K562 (cell line): ENCODE measurements around the gene PTK7. TPM values are rescaled to one million over a fixed set of nuclear protein-coding genes. Genes with fewer than 3 reads are reported as not detected.

Source experiments
- CXXC5 ChIP-seq: fragments of 250-450 bp; sonication (Bioruptor Pico); IDR thresholded peaks from 2 replicates; pipeline ENCODE4 v1.8.0; 2022; ENCODE audit warnings: inconsistent platforms, mild to moderate bottlenecking, moderate library complexity
- DIDO1 ChIP-seq: fragments of 450-650 bp; IDR thresholded peaks from 2 replicates; pipeline ENCODE4 v1.6.1; 2016; ENCODE audit warnings: low read depth, missing biosample characterization, missing genetic modification characterization
- E2F3 ChIP-seq: fragments of 250-450 bp; sonication (Bioruptor Pico); IDR thresholded peaks from 2 replicates; pipeline ENCODE4 v1.4.0; 2020; ENCODE audit warnings: mild to moderate bottlenecking
- GTF2E2 ChIP-seq: fragments of 200-800 bp; sonication (Bioruptor generic); IDR thresholded peaks from 2 replicates; pipeline ENCODE4 v1.6.1; 2016; ENCODE audit warnings: missing genetic modification characterization, missing compliant biosample characterization
- GTF2F1 ChIP-seq: IDR thresholded peaks from 2 replicates; pipeline ENCODE4 v1.6.1; 2011; ENCODE audit warnings: low read depth, low read length, improper control_type of control experiment
- HDAC6 ChIP-seq: IDR thresholded peaks from 2 replicates; pipeline ENCODE4 v1.6.1; 2012; ENCODE audit warnings: low read depth, mild to moderate bottlenecking, control low read depth, inconsistent platforms, low read length, moderate library complexity
- L3MBTL2 ChIP-seq: fragments of 450-650 bp; IDR thresholded peaks from 2 replicates; pipeline ENCODE4 v1.6.1; 2016; ENCODE audit warnings: mild to moderate bottlenecking, moderate library complexity
- MYBL2 ChIP-seq, 2 experiments: fragments of 450-650 bp in 1 of 2; sonication (generic) in 1 of 2; formaldehyde crosslinking in 1 of 2; IDR thresholded peaks; 2 replicates each; pipeline versions ENCODE4 v1.6.1 to v1.8.1; 2017 to 2022; ENCODE audit warnings: borderline replicate concordance in 1 of 2, inconsistent platforms in 1 of 2, low read depth in 1 of 2, mild to moderate bottlenecking in 1 of 2, missing genetic modification reagents in 1 of 2, moderate library complexity in 1 of 2
- POLR2B ChIP-seq: fragments of 450-650 bp; IDR thresholded peaks from 2 replicates; pipeline ENCODE4 v1.6.1; 2018; ENCODE audit warnings: low read depth; ENCODE audit not compliant: partially characterized antibody
- RBM39 ChIP-seq: fragments of 200-400 bp; formaldehyde crosslinking; optimal IDR thresholded peaks from 2 replicates; pipeline ENCODE3; 2018; ENCODE audit warnings: low read depth, low read length
- ZBED1 ChIP-seq: IDR thresholded peaks from 2 replicates; pipeline ENCODE4 v1.6.1; 2014
- ZNF134 ChIP-seq: fragments of 250-450 bp; sonication (Bioruptor Pico); conservative IDR thresholded peaks from 2 replicates; pipeline ENCODE4 v1.4.0; 2020
- ZNF146 ChIP-seq: IDR thresholded peaks from one replicate; pipeline ENCODE4 v1.6.1; 2018; ENCODE audit warnings: missing compliant biosample characterization; ENCODE audit not compliant: unreplicated experiment
- ZNF224 ChIP-seq: sonication (generic); formaldehyde crosslinking; IDR thresholded peaks from 2 replicates; pipeline ENCODE4 v1.8.0; 2022; ENCODE audit warnings: mild to moderate bottlenecking, missing genetic modification reagents
- ZNF24 ChIP-seq: fragments of 450-650 bp; IDR thresholded peaks from 2 replicates; pipeline ENCODE4 v1.6.1; 2016
- polyA plus RNA-seq, 8 experiments: library from polyadenylated mRNA; depleted of rRNA in 4 of 8; stranded (reverse) in 5 of 8; unstranded in 3 of 8; fragments of >200 nt; fragmentation: Nextera tagmentation in 2 of 8; fragmentation: Illumina TruSeq in 1 of 8; extraction: Ambion mirVana in 2 of 8; extraction: Trizol in 1 of 8; gene quantifications; 2 replicates each; pipeline versions ENCODE4 v1.2.1 to v1.2.3, GENCODE V29; 2011 to 2014; ENCODE audit warnings: inconsistent platforms in 1 of 8, missing spikeins in 1 of 8
- total RNA-seq, 7 experiments: library from RNA; depleted of rRNA in 6 of 7; stranded (reverse); fragments of >200 nt in 6 of 7; fragmentation: Illumina TruSeq in 2 of 7; extraction: Trizol in 2 of 7; gene quantifications; 2 replicates each; pipeline versions ENCODE4 v1.2.1 to v1.2.3, GENCODE V29; 2011 to 2021; ENCODE audit warnings: low replicate concordance in 1 of 7
- TF ChIP-seq, protein P1 (sequence below), 2 experiments: fragments of 450-650 bp in 1 of 2; sonication (generic) in 1 of 2; formaldehyde crosslinking in 1 of 2; IDR thresholded peaks in 1 of 2; conservative IDR thresholded peaks in 1 of 2; 2 replicates each; pipeline versions ENCODE4 v1.6.1 to v1.8.1; 2016 to 2023; ENCODE audit warnings: mild to moderate bottlenecking in 2 of 2, moderate library complexity in 2 of 2, inconsistent platforms in 1 of 2, missing genetic modification reagents in 1 of 2
- TF ChIP-seq, protein P2 (sequence below), 3 experiments: IDR thresholded peaks in 2 of 3; conservative IDR thresholded peaks in 1 of 3; 2 replicates each; pipeline ENCODE4 v1.5.1; 2011 to 2012; ENCODE audit warnings: low read length in 3 of 3, mild to moderate bottlenecking in 3 of 3, control low read depth in 2 of 3, improper control_type of control experiment in 1 of 3, inconsistent platforms in 1 of 3, low read depth in 1 of 3, mixed read lengths in 1 of 3, moderate library complexity in 1 of 3; ENCODE audit not compliant: insufficient read depth in 2 of 3
- TF ChIP-seq, protein P3 (sequence below): sonication (generic); formaldehyde crosslinking; IDR thresholded peaks from 2 replicates; pipeline ENCODE4 v1.8.0; 2022; ENCODE audit warnings: missing genetic modification reagents, mild to moderate bottlenecking, moderate library complexity, borderline replicate concordance
- TF ChIP-seq, protein P4 (sequence below): fragments of 250-450 bp; sonication (Bioruptor Pico); IDR thresholded peaks from 2 replicates; pipeline ENCODE4 v1.8.0; 2022; ENCODE audit warnings: inconsistent platforms
- TF ChIP-seq, protein P5 (sequence below): fragments of 250-450 bp; sonication (Bioruptor Pico); IDR thresholded peaks from 2 replicates; pipeline ENCODE4 v1.8.0; 2021; ENCODE audit warnings: borderline replicate concordance, mild to moderate bottlenecking, moderate library complexity; ENCODE audit not compliant: poor library complexity, severe bottlenecking

The PTK7 gene
- total and polyA plus RNA-seq, 9 of the 15 experiments (the other 6 are each of a cell fraction or from before 2014, with no cell fraction given) = 0.20 to 6.8 (median 4.2) TPM

DNA sequence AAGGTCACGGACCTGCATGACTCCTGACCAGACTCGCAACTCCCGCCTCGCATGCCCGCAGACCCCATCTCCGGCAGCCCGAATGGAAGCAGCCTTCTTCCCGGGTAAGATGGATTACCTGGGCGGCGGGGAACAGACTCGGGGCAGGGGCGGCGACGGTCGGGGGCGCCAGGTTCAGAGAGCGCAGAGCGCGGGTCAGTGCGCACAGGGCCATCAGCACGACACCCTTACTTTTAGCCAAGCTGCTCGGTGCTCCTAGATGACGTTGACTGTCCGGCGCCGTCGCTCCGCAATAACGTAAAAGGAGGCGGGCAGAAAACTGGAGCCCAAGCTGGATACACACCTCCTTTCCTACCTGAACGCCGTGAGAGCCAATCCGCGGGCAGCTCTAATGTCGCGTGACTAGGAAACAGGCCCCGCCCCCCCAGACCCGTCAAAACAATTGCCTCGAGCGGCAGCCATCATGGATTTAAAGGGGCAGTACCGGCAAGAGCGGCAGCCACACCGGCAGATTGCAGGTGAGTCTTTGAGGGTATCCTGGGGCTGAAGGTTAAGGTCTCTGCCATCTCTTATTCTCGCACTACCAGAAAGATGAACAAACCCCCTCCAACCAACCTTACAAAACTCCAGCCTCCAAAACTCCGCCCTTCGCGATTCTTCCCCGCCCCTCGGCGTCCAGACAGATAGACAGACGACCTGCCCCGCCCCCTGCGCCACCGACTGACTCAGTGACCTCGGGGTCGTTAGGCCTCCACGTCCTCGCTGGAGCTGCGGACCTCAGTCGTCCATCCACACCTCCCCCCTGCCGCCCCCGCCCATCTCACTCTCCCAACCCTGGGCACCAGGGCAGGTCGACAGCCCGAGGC, 16.7 kb upstream of the PTK7 start, which contains the start of the genes KLC4 and MRPL2 (continued):
- TF ChIP-seq E2F3 = no peak
- peak; percentile 49; the same call in 1 of the 2 replicates for TF ChIP-seq GTF2F1
- peak; percentile 67; the same call in 1 of the 2 replicates for TF ChIP-seq GTF2E2 (tag)
- TF ChIP-seq, protein P1, sequence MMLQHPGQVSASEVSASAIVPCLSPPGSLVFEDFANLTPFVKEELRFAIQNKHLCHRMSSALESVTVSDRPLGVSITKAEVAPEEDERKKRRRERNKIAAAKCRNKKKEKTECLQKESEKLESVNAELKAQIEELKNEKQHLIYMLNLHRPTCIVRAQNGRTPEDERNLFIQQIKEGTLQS (IDR thresholded peaks at IDR 0.05) = peak; percentile 39; the same call in 1 of the 2 replicates
- TF ChIP-seq, protein P1 (CRISPR knock-in tag; conservative IDR thresholded peaks at IDR 0.05) = 0 out of 2 replicates have a peak, but pooled peaks have one; percentile 35
- TF ChIP-seq ZNF24 = no peak
- TF ChIP-seq, protein P2, sequence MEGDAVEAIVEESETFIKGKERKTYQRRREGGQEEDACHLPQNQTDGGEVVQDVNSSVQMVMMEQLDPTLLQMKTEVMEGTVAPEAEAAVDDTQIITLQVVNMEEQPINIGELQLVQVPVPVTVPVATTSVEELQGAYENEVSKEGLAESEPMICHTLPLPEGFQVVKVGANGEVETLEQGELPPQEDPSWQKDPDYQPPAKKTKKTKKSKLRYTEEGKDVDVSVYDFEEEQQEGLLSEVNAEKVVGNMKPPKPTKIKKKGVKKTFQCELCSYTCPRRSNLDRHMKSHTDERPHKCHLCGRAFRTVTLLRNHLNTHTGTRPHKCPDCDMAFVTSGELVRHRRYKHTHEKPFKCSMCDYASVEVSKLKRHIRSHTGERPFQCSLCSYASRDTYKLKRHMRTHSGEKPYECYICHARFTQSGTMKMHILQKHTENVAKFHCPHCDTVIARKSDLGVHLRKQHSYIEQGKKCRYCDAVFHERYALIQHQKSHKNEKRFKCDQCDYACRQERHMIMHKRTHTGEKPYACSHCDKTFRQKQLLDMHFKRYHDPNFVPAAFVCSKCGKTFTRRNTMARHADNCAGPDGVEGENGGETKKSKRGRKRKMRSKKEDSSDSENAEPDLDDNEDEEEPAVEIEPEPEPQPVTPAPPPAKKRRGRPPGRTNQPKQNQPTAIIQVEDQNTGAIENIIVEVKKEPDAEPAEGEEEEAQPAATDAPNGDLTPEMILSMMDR (IDR thresholded peaks at IDR 0.05 in 2 of 3, conservative IDR thresholded peaks at IDR 0.05 in 1 of 3; ENCODE audit: insufficient read depth in 2 of 3, low read depth in 1 of 3, low read length in 3 of 3) = no peak
- TF ChIP-seq CXXC5 = peak; percentile 68
- TF ChIP-seq MYBL2 (IDR thresholded peaks at IDR 0.05; ENCODE audit: low read depth) = no peak
- no peak for TF ChIP-seq MYBL2 (CRISPR knock-in tag; IDR thresholded peaks at IDR 0.05; ENCODE audit: borderline replicate concordance)
- TF ChIP-seq, protein P3, sequence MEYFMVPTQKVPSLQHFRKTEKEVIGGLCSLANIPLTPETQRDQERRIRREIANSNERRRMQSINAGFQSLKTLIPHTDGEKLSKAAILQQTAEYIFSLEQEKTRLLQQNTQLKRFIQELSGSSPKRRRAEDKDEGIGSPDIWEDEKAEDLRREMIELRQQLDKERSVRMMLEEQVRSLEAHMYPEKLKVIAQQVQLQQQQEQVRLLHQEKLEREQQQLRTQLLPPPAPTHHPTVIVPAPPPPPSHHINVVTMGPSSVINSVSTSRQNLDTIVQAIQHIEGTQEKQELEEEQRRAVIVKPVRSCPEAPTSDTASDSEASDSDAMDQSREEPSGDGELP (CRISPR knock-in tag) = peak; percentile 56; the same call in 1 of the 2 replicates
- TF ChIP-seq DIDO1 (tag) = peak; percentile 63; the same call in 1 of the 2 replicates
- TF ChIP-seq, protein P4, sequence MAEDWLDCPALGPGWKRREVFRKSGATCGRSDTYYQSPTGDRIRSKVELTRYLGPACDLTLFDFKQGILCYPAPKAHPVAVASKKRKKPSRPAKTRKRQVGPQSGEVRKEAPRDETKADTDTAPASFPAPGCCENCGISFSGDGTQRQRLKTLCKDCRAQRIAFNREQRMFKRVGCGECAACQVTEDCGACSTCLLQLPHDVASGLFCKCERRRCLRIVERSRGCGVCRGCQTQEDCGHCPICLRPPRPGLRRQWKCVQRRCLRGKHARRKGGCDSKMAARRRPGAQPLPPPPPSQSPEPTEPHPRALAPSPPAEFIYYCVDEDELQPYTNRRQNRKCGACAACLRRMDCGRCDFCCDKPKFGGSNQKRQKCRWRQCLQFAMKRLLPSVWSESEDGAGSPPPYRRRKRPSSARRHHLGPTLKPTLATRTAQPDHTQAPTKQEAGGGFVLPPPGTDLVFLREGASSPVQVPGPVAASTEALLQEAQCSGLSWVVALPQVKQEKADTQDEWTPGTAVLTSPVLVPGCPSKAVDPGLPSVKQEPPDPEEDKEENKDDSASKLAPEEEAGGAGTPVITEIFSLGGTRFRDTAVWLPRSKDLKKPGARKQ (CRISPR knock-in tag) = no peak
- TF ChIP-seq POLR2B = peak; percentile 94
- peak; percentile 9; the same call in 1 of the 2 replicates for TF ChIP-seq L3MBTL2
- peak; percentile 52; the same call in 1 of the 2 replicates for TF ChIP-seq ZNF224 (CRISPR knock-in tag)
- peak; percentile 25; the same call in 1 of the 2 replicates for TF ChIP-seq ZBED1
- no peak for TF ChIP-seq RBM39
- 0 out of 2 replicates have a peak, but pooled peaks have one; percentile 35 for TF ChIP-seq HDAC6
- TF ChIP-seq ZNF146 = no peak
- no peak for TF ChIP-seq ZNF134 (CRISPR knock-in tag)
- TF ChIP-seq, protein P5, sequence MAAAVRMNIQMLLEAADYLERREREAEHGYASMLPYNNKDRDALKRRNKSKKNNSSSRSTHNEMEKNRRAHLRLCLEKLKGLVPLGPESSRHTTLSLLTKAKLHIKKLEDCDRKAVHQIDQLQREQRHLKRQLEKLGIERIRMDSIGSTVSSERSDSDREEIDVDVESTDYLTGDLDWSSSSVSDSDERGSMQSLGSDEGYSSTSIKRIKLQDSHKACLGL (CRISPR knock-in tag) = no peak
